Measurements from ENCODE around the gene STK4. TPM values are rescaled to one million over a fixed set of nuclear protein-coding genes. Genes with fewer than 3 reads are reported as not detected.
"Not testable (repeated sequence)": the region's sequence is repeated elsewhere in the genome, so short reads cannot be mapped to it uniquely, and the experiment has no call there.

Gene STK4
- total and polyA plus RNA-seq, 2 donors (not counting 3 experiments of a cell fraction or from before 2014, with no cell fraction given) = 9.1 to 29.6 TPM

DNA sequence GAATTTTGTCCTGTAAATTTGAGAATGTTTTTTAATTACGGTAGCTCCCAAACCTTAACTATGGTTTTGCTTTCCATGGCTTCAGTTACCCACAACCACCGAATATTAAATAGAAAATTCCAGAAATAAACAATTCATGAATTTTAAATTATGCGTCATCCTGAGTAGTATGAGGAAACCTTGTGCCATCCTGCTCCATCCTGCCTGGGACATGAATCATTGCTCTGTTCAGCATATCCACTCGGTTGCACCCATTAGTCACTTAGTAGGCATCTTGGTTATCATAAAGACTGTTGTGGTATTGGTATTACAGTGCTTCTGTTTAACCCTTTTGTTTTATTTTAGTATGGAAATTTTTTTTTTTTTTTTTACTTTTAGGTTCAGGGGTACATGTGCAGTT, 94.9 kb downstream of the STK4 start:
- Histone ChIP-seq H3K9me1 (replicated peaks; ENCODE audit: control insufficient read depth, extremely low read depth, insufficient read depth, low read length) (peaks cover 3% of the 10 kb centered on the region), H3K4me1 (ENCODE audit: control insufficient read depth, extremely low read depth, insufficient read depth, low read length) (peaks cover 13% of the 10 kb centered on the region), H3K27me3 (ENCODE audit: control insufficient read depth in 2 of 2, insufficient read depth in 2 of 2, low read length in 2 of 2) (no peaks in the 10 kb centered on the region), H3K36me3 (ENCODE audit: control insufficient read depth in 2 of 2, extremely low read depth in 1 of 2, insufficient read depth in 2 of 2, low read length in 2 of 2) (peaks cover 0 to 2% of the 10 kb centered on the region in 2 experiments), H3K9me3 (replicated peaks; ENCODE audit: control insufficient read depth, insufficient read depth, low read length) (no peaks in the 10 kb centered on the region), H2AFZ (ENCODE audit: low read depth, low read length) (no peak overlapping the region), H4K20me1 (replicated peaks; ENCODE audit: control insufficient read depth, extremely low read depth, insufficient read depth, low read length) (no peaks in the 10 kb centered on the region), H3K4me2 (ENCODE audit: insufficient read depth, low read length) (no peak overlapping the region), H3K79me2 (ENCODE audit: control insufficient read depth, insufficient read depth, low read length) (peaks cover 3% of the 10 kb centered on the region), H3K4me3 (replicated peaks in 1 of 3; ENCODE audit: insufficient read depth in 1 of 3, low read depth in 1 of 3, low read length in 3 of 3) (no peak overlapping the region), H3K9ac (replicated peaks; ENCODE audit: extremely low read depth, insufficient read depth, low read length) (no peak overlapping the region), H3K27ac (ENCODE audit: insufficient read depth, low read depth, low read length) (no peak overlapping the region)
- intact Hi-C loops (cut with micrococcal nuclease) (no loop called here), dilution Hi-C loops (cut with MboI; ENCODE audit: extremely low pct_ligation_motif_present, low sequenced_read_pairs) (no loop called here)
- peak; percentile 61 for DNase-seq (ENCODE audit: low read depth, low spot score)
- ChIA-PET POLR2A (no interaction called here), CTCF (interaction anchor here (1.0 to 3.2 kb wide), 7 partner anchors 10 to 229 kb away, joined by 4 to 31 read pairs (median 7); no protein-coding TSS in a partner anchor)
- TF ChIP-seq MYC (IDR thresholded peaks at IDR 0.05; ENCODE audit: low read depth, low read length) (no peak), GATA2 (IDR thresholded peaks at IDR 0.05; ENCODE audit: insufficient read depth, insufficient read length, low read depth, low read length) (no peak), JUN (IDR thresholded peaks at IDR 0.05; ENCODE audit: borderline replicate concordance, insufficient read depth, insufficient read length, low read depth) (peak; percentile 60), POLR2AphosphoS5 (IDR thresholded peaks at IDR 0.05; ENCODE audit: insufficient read depth, low read depth, low read length) (peak; percentile 38), POLR2A (IDR thresholded peaks at IDR 0.05; ENCODE audit: low read depth, low read length) (no peak), EZH2 (IDR thresholded peaks at IDR 0.05; ENCODE audit: borderline replicate concordance, low read depth, low read length, severe bottlenecking) (no peak), FOS (IDR thresholded peaks at IDR 0.05; ENCODE audit: borderline replicate concordance, insufficient read depth, low read length) (peak; percentile 87)
- TF ChIP-seq, protein P1, sequence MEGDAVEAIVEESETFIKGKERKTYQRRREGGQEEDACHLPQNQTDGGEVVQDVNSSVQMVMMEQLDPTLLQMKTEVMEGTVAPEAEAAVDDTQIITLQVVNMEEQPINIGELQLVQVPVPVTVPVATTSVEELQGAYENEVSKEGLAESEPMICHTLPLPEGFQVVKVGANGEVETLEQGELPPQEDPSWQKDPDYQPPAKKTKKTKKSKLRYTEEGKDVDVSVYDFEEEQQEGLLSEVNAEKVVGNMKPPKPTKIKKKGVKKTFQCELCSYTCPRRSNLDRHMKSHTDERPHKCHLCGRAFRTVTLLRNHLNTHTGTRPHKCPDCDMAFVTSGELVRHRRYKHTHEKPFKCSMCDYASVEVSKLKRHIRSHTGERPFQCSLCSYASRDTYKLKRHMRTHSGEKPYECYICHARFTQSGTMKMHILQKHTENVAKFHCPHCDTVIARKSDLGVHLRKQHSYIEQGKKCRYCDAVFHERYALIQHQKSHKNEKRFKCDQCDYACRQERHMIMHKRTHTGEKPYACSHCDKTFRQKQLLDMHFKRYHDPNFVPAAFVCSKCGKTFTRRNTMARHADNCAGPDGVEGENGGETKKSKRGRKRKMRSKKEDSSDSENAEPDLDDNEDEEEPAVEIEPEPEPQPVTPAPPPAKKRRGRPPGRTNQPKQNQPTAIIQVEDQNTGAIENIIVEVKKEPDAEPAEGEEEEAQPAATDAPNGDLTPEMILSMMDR (IDR thresholded peaks at IDR 0.05; ENCODE audit: extremely low read depth in 1 of 2, insufficient read depth in 1 of 2, low read depth in 1 of 2, low read length in 2 of 2) = no peak
- TF ChIP-seq, protein P2, sequence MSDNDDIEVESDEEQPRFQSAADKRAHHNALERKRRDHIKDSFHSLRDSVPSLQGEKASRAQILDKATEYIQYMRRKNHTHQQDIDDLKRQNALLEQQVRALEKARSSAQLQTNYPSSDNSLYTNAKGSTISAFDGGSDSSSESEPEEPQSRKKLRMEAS (IDR thresholded peaks at IDR 0.05; ENCODE audit: insufficient read depth, insufficient read length) = no peak
- peak; percentile 70 for FAIRE-seq
- no TSS peak for BruUV-seq (replicated peaks)

DNA sequence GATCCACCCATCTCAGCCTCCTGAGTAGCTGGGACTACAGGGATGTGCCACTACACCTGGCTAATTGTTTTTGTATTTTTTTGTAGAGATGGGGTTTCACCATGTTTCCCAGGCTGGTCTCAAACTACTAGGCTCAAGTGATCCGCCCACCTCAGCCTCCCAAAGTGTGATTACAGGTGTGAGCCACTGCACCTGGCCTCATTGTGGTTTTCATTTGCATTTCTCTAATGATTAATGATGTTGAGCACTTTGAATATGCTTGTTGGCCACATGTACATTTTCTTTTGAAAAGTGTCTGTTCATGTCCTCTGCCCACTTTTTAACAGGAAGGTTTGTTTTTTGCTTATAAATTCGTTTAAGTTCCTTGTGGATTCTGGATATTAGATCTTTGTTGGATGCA, 96.8 kb downstream of the STK4 start:
- dilution Hi-C loops (cut with MboI; ENCODE audit: extremely low pct_ligation_motif_present, low sequenced_read_pairs); H3K9ac ChIP-seq (replicated peaks; ENCODE audit: extremely low read depth, insufficient read depth, low read length); H3K27me3 ChIP-seq (ENCODE audit: control insufficient read depth in 2 of 2, insufficient read depth in 2 of 2, low read length in 2 of 2); DNase-seq (ENCODE audit: low read depth, low spot score); intact Hi-C loops (cut with micrococcal nuclease); H3K27ac ChIP-seq (ENCODE audit: insufficient read depth, low read depth, low read length); H3K4me2 ChIP-seq (ENCODE audit: insufficient read depth, low read length); POLR2A ChIA-PET; H3K79me2 ChIP-seq (ENCODE audit: control insufficient read depth, insufficient read depth, low read length); H3K9me1 ChIP-seq (replicated peaks; ENCODE audit: control insufficient read depth, extremely low read depth, insufficient read depth, low read length); H3K4me3 ChIP-seq (replicated peaks in 1 of 3; ENCODE audit: insufficient read depth in 1 of 3, low read depth in 1 of 3, low read length in 3 of 3); BruUV-seq (replicated peaks); H4K20me1 ChIP-seq (replicated peaks; ENCODE audit: control insufficient read depth, extremely low read depth, insufficient read depth, low read length); H3K9me3 ChIP-seq (replicated peaks; ENCODE audit: control insufficient read depth, insufficient read depth, low read length); H3K36me3 ChIP-seq (ENCODE audit: control insufficient read depth in 2 of 2, extremely low read depth in 1 of 2, insufficient read depth in 2 of 2, low read length in 2 of 2); H2AFZ ChIP-seq (ENCODE audit: low read depth, low read length); FAIRE-seq: not testable (repeated sequence)
- CTCF ChIA-PET = interaction anchor here (1.5 kb wide), 1 partner anchor 19 kb away, joined by 6 read pairs; no protein-coding TSS in a partner anchor
- peaks cover 13% of the 10 kb centered on the region for H3K4me1 ChIP-seq (ENCODE audit: control insufficient read depth, extremely low read depth, insufficient read depth, low read length)

Data from endothelial cell of umbilical vein (primary cell).